Head of caudate nucleus (tissue), 42 donors: Measurements from ENCODE around the gene HLA-F.

Experiments used
- DNase-seq, 42 donors: peaks; one replicate each; pipeline versions ENCODE4 v3.0.0 to v3.0.0-alpha.2; 2020 to 2021; ENCODE audit warnings: mixed read lengths in 7 of 42
- intact Hi-C: fragments of 100-400 bp; cut with DNase I; formaldehyde crosslinking; loops from one replicate; pipeline ENCODE4 v1.15.0; 2022

HLA-F gene

GRCh38 chr6:29723262-29723665, at the start of gene HLA-F:
TSS of gene HLA-F (plus strand) at chr6:29723434. CDS start at chr6:29723464, 30 bp downstream.
- peak; percentile 73 to 96 (median 88) for DNase-seq
- intact Hi-C loops: no loop called here

GRCh38 chr6:29674008-29674407, 49.2 kb upstream of the HLA-F start:
- intact Hi-C loops: no loop called here
- DNase-seq: no peak

- intact Hi-C loops: no loop called here
- DNase-seq: no peak
Measured at GRCh38 chr6:29675561-29675960, 47.7 kb upstream of the HLA-F start.

- DNase-seq: no peak
- intact Hi-C loops: no loop called here
Measured at GRCh38 chr6:29676981-29677601, 46.1 kb upstream of the HLA-F start.

- DNase-seq: no peak
- intact Hi-C loops: no loop called here
Measured at GRCh38 chr6:29678114-29678513, 45.1 kb upstream of the HLA-F start.

GRCh38 chr6:29679962-29680361, 43.3 kb upstream of the HLA-F start:
- intact Hi-C loops: no loop called here
- DNase-seq: no peak

GRCh38 chr6:29680416-29680815, 42.8 kb upstream of the HLA-F start:
- intact Hi-C loops: no loop called here
- DNase-seq: no peak

GRCh38 chr6:29680904-29681303, 42.3 kb upstream of the HLA-F start, which contains the start of gene ZFP57:
TSS of gene ZFP57 (minus strand) at chr6:29681152. CDS start at chr6:29677003, 4,149 bp downstream.
- no peak for DNase-seq

GRCh38 chr6:29681811-29682210, 41.4 kb upstream of the HLA-F start:
- no peak for DNase-seq
- intact Hi-C loops: no loop called here

More at GRCh38 chr6:29680904-29681303, 42.3 kb upstream of the HLA-F start, which contains the start of gene ZFP57:
- intact Hi-C loops: no loop called here

GRCh38 chr6:29685718-29686326, 37.4 kb upstream of the HLA-F start:
- peak in 39 of 42 donors; percentile 18 to 89 (median 54) for DNase-seq
- intact Hi-C loops: no loop called here

GRCh38 chr6:29694637-29695036, 28.6 kb upstream of the HLA-F start:
- intact Hi-C loops: loop anchor here (10.0 kb wide), 1 partner anchor 50 kb away; no protein-coding TSS in a partner anchor
- no peak for DNase-seq

- intact Hi-C loops: loop anchor here (10.0 kb wide), 1 partner anchor 52 kb away; no protein-coding TSS in a partner anchor
- DNase-seq: peak in 41 of 42 donors; percentile 11 to 83 (median 53)
Measured at GRCh38 chr6:29696147-29697125, 26.8 kb upstream of the HLA-F start.

- intact Hi-C loops: loop anchor here (10.0 kb wide), 1 partner anchor 52 kb away; no protein-coding TSS in a partner anchor
- DNase-seq: peak in 36 of 42 donors; percentile 10 to 85 (median 66)
Measured at GRCh38 chr6:29702519-29703103, 20.6 kb upstream of the HLA-F start.

- intact Hi-C loops: loop anchor here (5.0 to 10.0 kb wide), 2 partner anchors 49 to 132 kb away; no protein-coding TSS in a partner anchor
- DNase-seq: peak in 28 of 42 donors; percentile 13 to 79 (median 58)
Measured at GRCh38 chr6:29705389-29706231, 17.6 kb upstream of the HLA-F start.

- intact Hi-C loops: loop anchor here (5.0 to 10.0 kb wide), 2 partner anchors 46 to 129 kb away; no protein-coding TSS in a partner anchor
Measured at GRCh38 chr6:29708432-29709179, 14.6 kb upstream of the HLA-F start.

GRCh38 chr6:29709188-29709587, 14.0 kb upstream of the HLA-F start:
- intact Hi-C loops: loop anchor here (5.0 to 10.0 kb wide), 2 partner anchors 46 to 128 kb away; no protein-coding TSS in a partner anchor
- DNase-seq: peak in 1 of 42 donors; percentile 38

More at GRCh38 chr6:29708432-29709179, 14.6 kb upstream of the HLA-F start:
- DNase-seq: peak in 1 of 42 donors; percentile 17
